ENCODE measurements around the gene TMIE.
A peak's percentile ranks its signal among the peaks of the same experiment; 100 is the strongest.

TMIE gene

GRCh38 chr3:46693892-46694226 is 7.3 kb upstream of the TMIE start:
- no peak for TF ChIP-seq CTCF (IDR thresholded peaks at IDR 0.05; ENCODE audit: extremely low read depth, missing control alignments)
- DNase-seq (ENCODE audit: low spot score) = no peak

DNA sequence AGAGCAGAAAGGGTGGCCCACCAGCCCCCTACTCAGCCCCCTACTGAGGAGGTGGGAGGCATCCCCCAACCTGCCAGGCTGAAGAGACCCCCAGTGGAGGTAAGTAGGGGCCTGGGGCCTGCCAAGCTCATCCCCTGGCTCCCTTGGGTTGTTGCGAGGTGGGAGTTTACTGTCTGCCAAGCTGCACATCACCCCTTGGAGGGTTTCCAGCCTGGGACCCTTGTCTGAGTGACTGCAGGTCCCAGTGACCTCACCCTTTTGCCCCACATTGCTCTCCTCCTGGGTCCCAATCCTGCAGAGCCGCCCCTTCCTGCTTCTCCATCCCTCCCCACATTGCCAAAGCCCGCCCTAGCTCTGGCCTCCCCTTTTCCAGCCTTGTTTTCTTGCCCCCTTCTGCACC is 6.7 kb upstream of the TMIE start:
- TF ChIP-seq CTCF (IDR thresholded peaks at IDR 0.05; ENCODE audit: extremely low read depth, missing control alignments) = no peak

GRCh38 chr3:46695177-46695961 is 5.8 kb upstream of the TMIE start:
- no peak for TF ChIP-seq CTCF (IDR thresholded peaks at IDR 0.05; ENCODE audit: extremely low read depth, missing control alignments)
- peak; percentile 58 for DNase-seq (ENCODE audit: low spot score)

More for the DNA sequence above, 6.7 kb upstream of the TMIE start:
- DNase-seq (ENCODE audit: low spot score) = no peak

GRCh38 chr3:46695962-46696894 is 5.0 kb upstream of the TMIE start:
- DNase-seq (ENCODE audit: low spot score) = no peak
- no peak for TF ChIP-seq CTCF (IDR thresholded peaks at IDR 0.05; ENCODE audit: extremely low read depth, missing control alignments)

DNA sequence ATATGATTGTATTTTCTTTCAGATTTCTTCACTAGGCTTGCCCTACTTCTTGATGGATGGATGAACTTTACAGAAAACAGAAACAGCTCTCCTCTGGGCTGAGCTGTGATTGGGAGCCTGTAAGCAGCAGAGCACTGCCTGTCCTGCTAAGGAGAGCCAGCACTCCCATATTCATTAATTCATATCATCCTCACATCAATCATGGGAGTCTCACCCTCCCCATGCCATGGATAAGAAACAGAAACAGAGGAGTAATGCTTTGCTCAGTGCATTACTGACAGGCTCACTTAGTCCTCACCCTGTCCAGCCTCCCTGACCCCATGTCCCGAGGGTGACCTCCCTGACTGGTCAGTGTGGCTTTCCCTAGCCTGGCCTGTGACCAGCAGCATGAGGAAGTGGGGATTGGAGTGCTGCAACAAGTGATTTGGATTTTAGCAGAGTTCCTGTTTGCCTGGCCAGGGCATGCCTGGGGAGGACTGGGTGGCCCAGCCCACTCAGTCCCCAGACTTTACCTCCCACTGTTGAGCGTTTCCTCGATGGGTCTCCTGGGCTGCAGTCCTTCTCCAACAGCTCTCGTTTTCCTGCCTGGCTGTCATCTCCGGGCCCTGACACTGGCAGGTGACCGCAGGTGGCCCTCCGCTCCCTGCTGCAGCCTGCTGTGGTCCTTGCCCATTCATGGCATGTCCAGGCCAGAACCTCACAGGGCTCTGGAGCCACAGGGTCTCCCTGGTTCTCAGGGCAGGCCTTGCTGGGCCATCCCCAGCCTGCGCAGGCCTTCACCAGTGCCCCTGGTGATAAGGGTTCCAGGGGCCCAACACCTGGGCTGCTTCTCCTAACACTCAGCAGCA is 1.3 kb upstream of the TMIE start:
- DNase-seq (ENCODE audit: low spot score) = no peak
- TF ChIP-seq CTCF (IDR thresholded peaks at IDR 0.05; ENCODE audit: extremely low read depth, missing control alignments) = no peak

DNA sequence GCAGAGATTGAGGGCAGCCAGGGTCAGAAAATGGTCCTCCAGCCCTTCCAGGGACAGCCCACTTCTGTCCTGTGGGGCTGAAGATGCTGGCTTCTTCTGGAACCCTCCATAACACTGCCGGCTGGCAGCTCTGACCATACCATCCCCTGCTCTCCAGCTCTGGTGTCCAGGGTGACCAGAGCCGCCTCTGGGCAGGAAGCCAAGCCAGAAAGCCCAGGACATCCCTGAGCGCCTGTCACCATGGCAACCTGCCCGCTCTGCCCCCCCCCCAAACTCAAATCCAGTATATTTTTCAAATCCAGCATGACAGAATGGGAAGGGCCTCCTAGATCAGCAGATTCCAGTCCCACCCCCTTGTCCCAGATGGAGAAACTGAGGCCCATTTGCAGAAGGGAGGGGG is 420 bp upstream of the TMIE start:
- DNase-seq (ENCODE audit: low spot score) = no peak
- TF ChIP-seq CTCF (IDR thresholded peaks at IDR 0.05; ENCODE audit: extremely low read depth, missing control alignments) = no peak
